SK-N-SH (cell line): ENCODE measurements around the gene DSP. TPM values are rescaled to one million over a fixed set of nuclear protein-coding genes. Genes with fewer than 3 reads are reported as not detected.
A peak's percentile ranks its signal among the peaks of the same experiment; 100 is the strongest.

Experiments used
- CTCF ChIA-PET: fragments of 300-600, 350-600 bp; formaldehyde crosslinking; extraction: SDS; loops from one replicate; lab custom pipeline; 2021; lab: Yijun Ruan, JAX
- POLR2A ChIA-PET: fragments of 350-600 bp; sonication (Branson Sonifier 250); formaldehyde crosslinking; extraction: SDS; loops from one replicate; lab custom pipeline; 2020; ENCODE audit warnings: antibody characterized with exemption, inconsistent platforms; lab: Yijun Ruan, JAX
- DNase-seq: peaks from one replicate; pipeline ENCODE4 v3.0.0; 2012
- H2AFZ ChIP-seq: fragments of 200-600 bp; sonication (generic); 2 replicates; pipeline ENCODE4 v1.8.1; 2016; ENCODE audit warnings: antibody characterized with exemption, mild to moderate bottlenecking, low read depth
- H3F3A ChIP-seq: fragments of 200-600 bp; sonication (generic); replicated peaks from 2 replicates; pipeline ENCODE3; 2016; ENCODE audit warnings: antibody characterized with exemption, mild to moderate bottlenecking; ENCODE audit not compliant: insufficient read depth
- H3K27ac ChIP-seq, 2 experiments: fragments of 200-500 bp in 1 of 2; fragments of 200-600 bp in 1 of 2; sonication (Bioruptor generic) in 1 of 2; sonication (generic), shearing (Covaris generic) in 1 of 2; 2 replicates each; pipeline versions ENCODE4 v1.5.1 to v1.6.1; 2014 to 2016; ENCODE audit warnings: low read depth in 2 of 2, inconsistent platforms in 1 of 2, low read length in 1 of 2, mild to moderate bottlenecking in 1 of 2, mixed read lengths in 1 of 2
- H3K27me3 ChIP-seq: fragments of 200-600 bp; sonication (generic), shearing (Covaris generic); 2 replicates; pipeline ENCODE4 v1.6.1; 2016; ENCODE audit warnings: mixed run types; ENCODE audit not compliant: insufficient read depth
- H3K36me3 ChIP-seq, 2 experiments: fragments of 200-500 bp in 1 of 2; fragments of 200-600 bp in 1 of 2; sonication (Bioruptor generic) in 1 of 2; sonication (generic) in 1 of 2; replicated peaks in 1 of 2; 2 replicates each; pipeline versions ENCODE3 to v1.5.1; 2014 to 2016; ENCODE audit warnings: low read length in 1 of 2, mild to moderate bottlenecking in 1 of 2; ENCODE audit not compliant: insufficient read depth in 2 of 2, control insufficient read depth in 1 of 2
- H3K4me1 ChIP-seq, 2 experiments: fragments of 200-500 bp in 1 of 2; fragments of 200-600 bp in 1 of 2; sonication (Bioruptor generic) in 1 of 2; sonication (generic), shearing (Covaris generic) in 1 of 2; 2 replicates each; pipeline versions ENCODE4 v1.5.1 to v1.6.1; 2014 to 2016; ENCODE audit warnings: low read depth in 1 of 2, low read length in 1 of 2, mixed run types in 1 of 2; ENCODE audit not compliant: insufficient read depth in 2 of 2, control insufficient read depth in 1 of 2
- H3K4me2 ChIP-seq: fragments of 200-600 bp; sonication (generic), shearing (Covaris generic); 2 replicates; pipeline ENCODE4 v1.6.1; 2017; ENCODE audit warnings: mixed run types
- H3K4me3 ChIP-seq, 2 experiments: fragments of 200-500 bp in 1 of 2; fragments of 200-600 bp in 1 of 2; sonication (Bioruptor generic) in 1 of 2; sonication (generic), shearing (Covaris generic) in 1 of 2; 2 replicates each; pipeline versions ENCODE4 v1.5.1 to v1.8.1; 2014 to 2016; ENCODE audit warnings: low read depth in 2 of 2, inconsistent platforms in 1 of 2, low read length in 1 of 2, mild to moderate bottlenecking in 1 of 2, mixed read lengths in 1 of 2, moderate library complexity in 1 of 2
- H3K79me2 ChIP-seq: fragments of 200-600 bp; sonication (generic); 2 replicates; pipeline ENCODE4 v1.8.1; 2017; ENCODE audit warnings: mild to moderate bottlenecking; ENCODE audit not compliant: insufficient read depth
- H3K9ac ChIP-seq: fragments of 200-600 bp; sonication (generic); 2 replicates; pipeline ENCODE4 v1.6.1; 2017; ENCODE audit warnings: mixed run types
- H3K9me2 ChIP-seq: fragments of 200-600 bp; sonication (generic); 2 replicates; pipeline ENCODE4 v1.6.1; 2017; ENCODE audit warnings: mixed run types
- H3K9me3 ChIP-seq: fragments of 200-600 bp; sonication (generic); 2 replicates; pipeline ENCODE4 v1.6.1; 2017; ENCODE audit warnings: mixed run types, mild to moderate bottlenecking, moderate library complexity
- H4K20me1 ChIP-seq: fragments of 200-600 bp; sonication (generic); 2 replicates; pipeline ENCODE4 v1.6.1; 2017; ENCODE audit warnings: mild to moderate bottlenecking, mixed run types; ENCODE audit not compliant: insufficient read depth
- CHD2 ChIP-seq: fragments of 150-350 bp; IDR thresholded peaks from 2 replicates; pipeline ENCODE4 v1.6.1; 2018; ENCODE audit warnings: low read length; ENCODE audit not compliant: partially characterized antibody
- CTCF ChIP-seq: fragments of 200-600 bp; sonication (generic); IDR thresholded peaks from 2 replicates; pipeline ENCODE4 v1.6.1; 2017; ENCODE audit warnings: antibody characterized with exemption, mild to moderate bottlenecking, moderate library complexity
- GATA2 ChIP-seq: sonication (generic); formaldehyde crosslinking; IDR thresholded peaks from 2 replicates; pipeline ENCODE4 v1.5.0; 2020; ENCODE audit warnings: mild to moderate bottlenecking, missing genetic modification reagents
- MXI1 ChIP-seq: IDR thresholded peaks from 2 replicates; pipeline ENCODE4 v1.6.1; 2012; ENCODE audit warnings: mild to moderate bottlenecking, low read depth, low read length, improper control_type of control experiment
- NFIC ChIP-seq: IDR thresholded peaks from 2 replicates; pipeline ENCODE4 v1.4.0; 2012; ENCODE audit warnings: borderline replicate concordance
- NRF1 ChIP-seq: IDR thresholded peaks from 2 replicates; pipeline ENCODE4 v1.6.1; 2012; ENCODE audit warnings: low read depth, mild to moderate bottlenecking, low read length
- POLR2AphosphoS5 ChIP-seq: IDR thresholded peaks from 2 replicates; pipeline ENCODE4 v1.6.1; 2012; ENCODE audit warnings: low read depth, low read length
- RAD21 ChIP-seq: IDR thresholded peaks from 2 replicates; pipeline ENCODE4 v1.6.1; 2012; ENCODE audit warnings: mild to moderate bottlenecking, low read length
- RFX5 ChIP-seq: IDR thresholded peaks from 2 replicates; pipeline ENCODE4 v1.6.1; 2012; ENCODE audit warnings: mild to moderate bottlenecking, improper control_type of control experiment, low read length
- RXRA ChIP-seq: IDR thresholded peaks from 2 replicates; pipeline ENCODE4 v1.4.0; 2012; ENCODE audit warnings: low read depth, mild to moderate bottlenecking, borderline replicate concordance
- TAF1 ChIP-seq: IDR thresholded peaks from 2 replicates; pipeline ENCODE4 v1.6.1; 2012; ENCODE audit warnings: low read depth, mild to moderate bottlenecking, low read length, moderate library complexity, borderline replicate concordance
- TCF12 ChIP-seq: IDR thresholded peaks from 2 replicates; pipeline ENCODE4 v1.4.0; 2012
- TEAD4 ChIP-seq: IDR thresholded peaks from 2 replicates; pipeline ENCODE4 v1.4.0; 2012; ENCODE audit warnings: mild to moderate bottlenecking, borderline replicate concordance; ENCODE audit not compliant: insufficient read depth
- USF2 ChIP-seq: fragments of 150-350 bp; IDR thresholded peaks from 2 replicates; pipeline ENCODE4 v1.6.1; 2017; ENCODE audit warnings: antibody characterized with exemption, low read length, low read depth, borderline replicate concordance
- YY1 ChIP-seq: IDR thresholded peaks from 2 replicates; pipeline ENCODE4 v1.4.0; 2012; ENCODE audit warnings: low read depth, mild to moderate bottlenecking
- ZBTB33 ChIP-seq: IDR thresholded peaks from 2 replicates; pipeline ENCODE4 v1.4.0; 2012; ENCODE audit warnings: low read depth, borderline replicate concordance
- WGBS: methylation state at CpG from one replicate; pipeline ENCODE4 v1.1.6; 2017; ENCODE audit warnings: low lambda C conversion rate; 5-methylcytosine and 5-hydroxymethylcytosine counted together
- polyA plus RNA-seq, 3 experiments: library from polyadenylated mRNA; depleted of rRNA; stranded (reverse); fragments of >200 nt; gene quantifications; 2 replicates each; pipeline ENCODE4 v1.2.3, GENCODE V29; 2012

Gene DSP
- polyA plus RNA-seq, 1 of the 3 experiments (the other 2 are of a cell fraction): 0.02 TPM

GRCh38 chr6:7588506-7588905 lies 47.0 kb downstream of the DSP start:
- no peaks in the 10 kb centered on the region for H3K9me2 ChIP-seq
- TF ChIP-seq GATA2 (CRISPR knock-in tag) (no peak), ZBTB33 (no peak), CTCF (no peak), TCF12 (no peak), TAF1 (no peak), MXI1 (no peak), YY1 (no peak), RFX5 (no peak), TEAD4 (no peak), NFIC (no peak), USF2 (no peak), CHD2 (no peak), POLR2AphosphoS5 (no peak)
- DNase-seq: no peak
- H3K36me3 ChIP-seq: peaks cover 3% of the 10 kb centered on the region in 2 experiments
- H3K4me2 ChIP-seq: no peak overlapping the region
- CTCF ChIA-PET: interaction anchor here (0.6 to 1.9 kb wide), 2 partner anchors 27 to 313 kb away, joined by 4 to 6 read pairs; no protein-coding TSS in a partner anchor
- 72% methylated on average over 4 of the region's 4 CpGs for WGBS
- no peaks in the 10 kb centered on the region for H3K9me3 ChIP-seq
- peaks cover 34% of the 10 kb centered on the region for H3K79me2 ChIP-seq
- H4K20me1 ChIP-seq: peaks cover 28% of the 10 kb centered on the region
- H3F3A ChIP-seq: peaks cover 3% of the 10 kb centered on the region
- H3K27ac ChIP-seq: no peak overlapping the region
- no peak overlapping the region for H3K9ac ChIP-seq
- peaks cover 4% of the 10 kb centered on the region; the same call in 1 of the 2 replicates for H3K27me3 ChIP-seq
- no peak overlapping the region for H2AFZ ChIP-seq
- POLR2A ChIA-PET: no interaction called here
- no peak overlapping the region for H3K4me3 ChIP-seq
- H3K4me1 ChIP-seq: peaks cover 3 to 10% of the 10 kb centered on the region in 2 experiments; a peak in 3 of 4 replicates

GRCh38 chr6:7589221-7589620 lies 47.8 kb downstream of the DSP start:
- no peak for TF ChIP-seq NRF1
- TF ChIP-seq GATA2 (CRISPR knock-in tag): no peak
- no peak for TF ChIP-seq RXRA
- TF ChIP-seq RAD21: no peak
- TF ChIP-seq, all 33 proteins: peak for 0
- no peak for DNase-seq
- ChIA-PET CTCF (interaction anchor here (1.0 to 1.9 kb wide), 2 partner anchors 314 to 346 kb away, joined by 3 to 6 read pairs; no protein-coding TSS in a partner anchor), POLR2A (no interaction called here)
- H4K20me1 ChIP-seq: peaks cover 28% of the 10 kb centered on the region
- H3K4me2 ChIP-seq: 0 out of 2 replicates have a peak overlapping the region, but pooled peaks have one; percentile 95
- peaks cover 34% of the 10 kb centered on the region for H3K79me2 ChIP-seq
- peaks cover 3 to 10% of the 10 kb centered on the region in 2 experiments; a peak in 3 of 4 replicates for H3K4me1 ChIP-seq
- 95% methylated on average over 3 of the region's 3 CpGs for WGBS
- H3K9ac ChIP-seq: no peak overlapping the region
- H3K36me3 ChIP-seq: peaks cover 8% of the 10 kb centered on the region in 2 experiments
- H3K27me3 ChIP-seq: no peaks in the 10 kb centered on the region; the same call in 1 of the 2 replicates
- no peaks in the 10 kb centered on the region for H3K9me2 ChIP-seq
- H2AFZ ChIP-seq: peak overlapping the region; percentile 100
- H3K9me3 ChIP-seq: no peaks in the 10 kb centered on the region
- no peak overlapping the region for H3K27ac ChIP-seq
- peaks cover 5% of the 10 kb centered on the region for H3F3A ChIP-seq
- H3K4me3 ChIP-seq: no peak overlapping the region
